Endothelial cell of umbilical vein (primary cell): ENCODE data around the gene KCNIP1. TPM values are rescaled to one million over a fixed set of nuclear protein-coding genes. Genes with fewer than 3 reads are reported as not detected.

Source experiments
- BruUV-seq: library from RNA; stranded (reverse); fragments of 400-500 nt; replicated peaks from 2 replicates; lab custom pipeline; 2021; lab: Mats Ljungman, UMichigan
- CTCF ChIA-PET: fragments of 300-600, 350-600 bp; sonication (Branson Sonifier 250); formaldehyde crosslinking; loops from one replicate; lab custom pipeline; 2021; ENCODE audit warnings: antibody characterized with exemption, inconsistent platforms; lab: Charles Lee
- POLR2A ChIA-PET: fragments of 300-600, 350-600 bp; sonication (Branson Sonifier 250); formaldehyde crosslinking; loops from one replicate; lab custom pipeline; 2021; ENCODE audit warnings: antibody characterized with exemption, inconsistent platforms; lab: Charles Lee
- DNase-seq: peaks from one replicate; pipeline ENCODE4 v3.0.0-alpha.2; 2011; ENCODE audit warnings: low read depth, low spot score
- FAIRE-seq: peaks from 2 replicates; lab custom pipeline; 2011; peaks lifted over from hg19 to GRCh38; lab: Jason Lieb, UNC
- H2AFZ ChIP-seq: 2 replicates; pipeline ENCODE4 v1.6.0; 2012; ENCODE audit warnings: low read depth, low read length, control low read depth, inconsistent platforms
- H3K27ac ChIP-seq: 2 replicates; pipeline ENCODE4 v1.5.1; 2011; ENCODE audit warnings: low read depth, mild to moderate bottlenecking, control low read depth, low read length, moderate library complexity; ENCODE audit not compliant: insufficient read depth
- H3K27me3 ChIP-seq, 2 experiments: 2 replicates each; pipeline versions ENCODE4 v1.6.0 to v1.6.1; 2011; ENCODE audit warnings: low read length in 2 of 2, mixed read lengths in 1 of 2; ENCODE audit not compliant: control insufficient read depth in 2 of 2, insufficient read depth in 2 of 2
- H3K36me3 ChIP-seq, 2 experiments: 2 replicates in 1 of 2; 3 replicates in 1 of 2; pipeline ENCODE4 v1.5.1; 2011; ENCODE audit warnings: low read length in 2 of 2, mild to moderate bottlenecking in 1 of 2, moderate library complexity in 1 of 2; ENCODE audit not compliant: control insufficient read depth in 2 of 2, insufficient read depth in 2 of 2; ENCODE audit errors: extremely low read depth in 1 of 2
- H3K4me1 ChIP-seq: 3 replicates; pipeline ENCODE4 v1.5.1; 2011; ENCODE audit warnings: mild to moderate bottlenecking, low read length; ENCODE audit not compliant: control insufficient read depth, insufficient read depth; ENCODE audit errors: extremely low read depth
- H3K4me2 ChIP-seq: 2 replicates; pipeline ENCODE4 v1.6.1; 2011; ENCODE audit warnings: low read length, control low read depth, mixed read lengths; ENCODE audit not compliant: insufficient read depth
- H3K4me3 ChIP-seq, 3 experiments: fragments of 200-600 bp in 1 of 3; sonication (generic), shearing (Covaris generic) in 1 of 3; replicated peaks in 1 of 3; 2 replicates each; pipeline ENCODE4 v1.5.1; 2011 to 2016; ENCODE audit warnings: control low read depth in 3 of 3, low read length in 3 of 3, mild to moderate bottlenecking in 2 of 3, inconsistent platforms in 1 of 3, low read depth in 1 of 3, moderate library complexity in 1 of 3; ENCODE audit not compliant: insufficient read depth in 1 of 3
- H3K79me2 ChIP-seq: 2 replicates; pipeline ENCODE4 v1.6.0; 2012; ENCODE audit warnings: low read length, inconsistent platforms; ENCODE audit not compliant: control insufficient read depth, insufficient read depth
- H3K9ac ChIP-seq: replicated peaks from 2 replicates; pipeline ENCODE3; 2011; ENCODE audit warnings: low read length, control low read depth; ENCODE audit not compliant: insufficient read depth; ENCODE audit errors: extremely low read depth
- H3K9me1 ChIP-seq: replicated peaks from 3 replicates; pipeline ENCODE4 v1.6.0; 2011; ENCODE audit warnings: mild to moderate bottlenecking, low read length; ENCODE audit not compliant: control insufficient read depth, insufficient read depth; ENCODE audit errors: extremely low read depth
- H3K9me3 ChIP-seq: replicated peaks from 2 replicates; pipeline ENCODE4 v1.5.1; 2012; ENCODE audit warnings: low read length, inconsistent platforms; ENCODE audit not compliant: control insufficient read depth, insufficient read depth
- H4K20me1 ChIP-seq: replicated peaks from 2 replicates; pipeline ENCODE3; 2011; ENCODE audit warnings: mild to moderate bottlenecking, low read length; ENCODE audit not compliant: control insufficient read depth, insufficient read depth; ENCODE audit errors: extremely low read depth
- CTCF ChIP-seq, 2 donors: IDR thresholded peaks; 1 replicate in 1 of 2; 2 replicates in 1 of 2; pipeline ENCODE4 v1.5.1; 2011; ENCODE audit warnings: low read length in 2 of 2, mild to moderate bottlenecking in 2 of 2, moderate library complexity in 2 of 2, control low read depth in 1 of 2, inconsistent platforms in 1 of 2, low read depth in 1 of 2; ENCODE audit not compliant: insufficient read depth in 1 of 2; ENCODE audit errors: extremely low read depth in 1 of 2
- EZH2 ChIP-seq: IDR thresholded peaks from 2 replicates; pipeline ENCODE4 v1.6.1; 2012; ENCODE audit warnings: borderline replicate concordance, low read depth, mild to moderate bottlenecking, moderate library complexity, low read length, inconsistent platforms; ENCODE audit not compliant: severe bottlenecking
- FOS ChIP-seq: IDR thresholded peaks from 2 replicates; pipeline ENCODE4 v1.6.1; 2011; ENCODE audit warnings: mild to moderate bottlenecking, low read length, moderate library complexity, borderline replicate concordance; ENCODE audit not compliant: insufficient read depth
- GATA2 ChIP-seq: IDR thresholded peaks from 2 replicates; pipeline ENCODE4 v1.7.0; 2011; ENCODE audit warnings: low read depth, mild to moderate bottlenecking, moderate library complexity, mixed read lengths, low read length; ENCODE audit not compliant: insufficient read length, insufficient read depth
- JUN ChIP-seq: IDR thresholded peaks from 2 replicates; pipeline ENCODE4 v1.6.1; 2011; ENCODE audit warnings: borderline replicate concordance, low read depth; ENCODE audit not compliant: insufficient read length, insufficient read depth
- MAX ChIP-seq: IDR thresholded peaks from 2 replicates; pipeline ENCODE4 v1.6.1; 2011; ENCODE audit not compliant: insufficient read depth, insufficient read length
- MYC ChIP-seq: IDR thresholded peaks from one replicate; pipeline ENCODE4 v1.6.1; 2011; ENCODE audit warnings: mild to moderate bottlenecking, low read depth, low read length
- POLR2A ChIP-seq: IDR thresholded peaks from 2 replicates; pipeline ENCODE4 v1.6.1; 2012; ENCODE audit warnings: low read depth, mild to moderate bottlenecking, control low read depth, low read length
- POLR2AphosphoS5 ChIP-seq: IDR thresholded peaks from 2 replicates; pipeline ENCODE4 v1.6.1; 2012; ENCODE audit warnings: low read depth, mild to moderate bottlenecking, control low read depth, low read length, moderate library complexity; ENCODE audit not compliant: insufficient read depth
- dilution Hi-C: fragments of 300-500 bp; cut with MboI; formaldehyde crosslinking; loops from one replicate; pipeline ENCODE4 v1.15.0; 2019; ENCODE audit warnings: low sequenced_read_pairs; ENCODE audit not compliant: extremely low pct_ligation_motif_present
- intact Hi-C: fragments of 100-400 bp; cut with micrococcal nuclease; formaldehyde crosslinking; loops from one replicate; pipeline ENCODE4 v1.10.0; 2022
- polyA plus RNA-seq, 4 experiments: library from polyadenylated mRNA; depleted of rRNA in 3 of 4; stranded (reverse) in 3 of 4; unstranded in 1 of 4; fragments of >200 nt; gene quantifications; 2 replicates each; pipeline versions ENCODE4 v1.2.1 to v1.2.3, GENCODE V29; 2011 to 2012; ENCODE audit warnings: missing spikeins in 1 of 4
- total RNA-seq: library from RNA; stranded (reverse); gene quantifications from 2 replicates; pipeline ENCODE4 v1.2.3, GENCODE V29; 2021

Gene KCNIP1
- total and polyA plus RNA-seq, 2 donors (not counting 3 experiments of a cell fraction or from before 2014, with no cell fraction given) = 0.15 TPM; not detected in 1

- Histone ChIP-seq H3K4me1 (no peaks in the 10 kb centered on the region), H3K27ac (no peak overlapping the region), H3K9ac (no peak overlapping the region), H3K9me3 (no peaks in the 10 kb centered on the region), H3K79me2 (no peaks in the 10 kb centered on the region), H4K20me1 (no peaks in the 10 kb centered on the region), H3K4me2 (no peak overlapping the region), H3K36me3 (no peaks in the 10 kb centered on the region), H3K4me3 (no peak overlapping the region), H3K27me3 (peaks cover 3 to 5% of the 10 kb centered on the region in 2 experiments), H3K9me1 (no peaks in the 10 kb centered on the region), H2AFZ (no peak overlapping the region)
- FAIRE-seq (no peak), DNase-seq (no peak)
- dilution Hi-C loops (no loop called here), intact Hi-C loops (no loop called here)
- BruUV-seq = no TSS peak
- CTCF ChIA-PET = interaction anchor here (1.1 kb wide), 1 partner anchor 14 kb away, joined by 4 read pairs; no protein-coding TSS in a partner anchor
- TF ChIP-seq EZH2 (no peak), CTCF (IDR thresholded peaks at IDR 0.05; ENCODE audit: extremely low read depth in 1 of 2, insufficient read depth in 1 of 2, low read depth in 1 of 2, low read length in 2 of 2) (no peak), POLR2AphosphoS5 (no peak), MYC (no peak), JUN (no peak), MAX (no peak), GATA2 (no peak), FOS (no peak), POLR2A (no peak)
- POLR2A ChIA-PET = no interaction called here
Measured at GRCh38 chr5:170617533-170618490, 114.0 kb downstream of the KCNIP1 start.
